ENCODE measurements around the gene CDC34. TPM values are rescaled to one million over a fixed set of nuclear protein-coding genes. Genes with fewer than 3 reads are reported as not detected.

The CDC34 gene
- total and polyA plus RNA-seq, 9 of the 15 experiments (the other 6 are each of a cell fraction or from before 2014, with no cell fraction given) = 0.80 to 203 (median 65.5) TPM

- TF ChIP-seq BHLHE40 (IDR thresholded peaks at IDR 0.05; ENCODE audit: low read length) = peak; percentile 57
- TF ChIP-seq EHMT2 (IDR thresholded peaks at IDR 0.05) = no peak
- no peak for TF ChIP-seq EP400 (IDR thresholded peaks at IDR 0.05)
- TF ChIP-seq HCFC1 (IDR thresholded peaks at IDR 0.05; ENCODE audit: low read depth, low read length) = no peak
- no peak for TF ChIP-seq ZNF445 (CRISPR knock-in tag; IDR thresholded peaks at IDR 0.05; ENCODE audit: low read depth)
- no peak for TF ChIP-seq NR1H2 (CRISPR knock-in tag; IDR thresholded peaks at IDR 0.05)
- TF ChIP-seq HNRNPLL (IDR thresholded peaks at IDR 0.05; ENCODE audit: low read depth, low read length, poor library complexity, severe bottlenecking) = no peak
- no peak for TF ChIP-seq TEAD1 (CRISPR knock-in tag; IDR thresholded peaks at IDR 0.05)
- TF ChIP-seq HDAC8 (tag; IDR thresholded peaks at IDR 0.05) = no peak
- TF ChIP-seq PCBP2 (IDR thresholded peaks at IDR 0.05; ENCODE audit: low read depth, low read length, poor library complexity, severe bottlenecking) = no peak
- peak; percentile 47 for TF ChIP-seq POLR2B (IDR thresholded peaks at IDR 0.05; ENCODE audit: low read depth, partially characterized antibody)
- no peak for TF ChIP-seq DPF2 (IDR thresholded peaks at IDR 0.05)
- no peak for TF ChIP-seq GABPA (tag; conservative IDR thresholded peaks at IDR 0.05; ENCODE audit: low read depth)
- no peak for TF ChIP-seq XRCC4 (IDR thresholded peaks at IDR 0.05; ENCODE audit: extremely low read depth, insufficient read depth, insufficient read length)
- TF ChIP-seq MTA3 (IDR thresholded peaks at IDR 0.05; ENCODE audit: borderline replicate concordance) = peak; percentile 56
- no peak for TF ChIP-seq ZNF277 (CRISPR knock-in tag; IDR thresholded peaks at IDR 0.05; ENCODE audit: borderline replicate concordance)
- TF ChIP-seq ZNF512 (tag; IDR thresholded peaks at IDR 0.05) = no peak
- peak; percentile 99 for TF ChIP-seq ZKSCAN8 (CRISPR knock-in tag; IDR thresholded peaks at IDR 0.05)
- no peak for TF ChIP-seq HOMEZ (CRISPR knock-in tag; IDR thresholded peaks at IDR 0.05)
- peak; percentile 46; the same call in 1 of the 2 replicates for TF ChIP-seq ESRRA (IDR thresholded peaks at IDR 0.05; ENCODE audit: borderline replicate concordance, low read depth)
- TF ChIP-seq TEAD2 (tag; IDR thresholded peaks at IDR 0.05) = no peak
- TF ChIP-seq NKRF (IDR thresholded peaks at IDR 0.05; ENCODE audit: borderline replicate concordance) = no peak
These were observed 52.9 kb downstream of the CDC34 start (continued) for GRCh38 chr19:584240-585001.

Data from K562 (cell line).